IMR-90 (cell line): ENCODE measurements around the gene LRFN4. TPM values are rescaled to one million over a fixed set of nuclear protein-coding genes. Genes with fewer than 3 reads are reported as not detected.

Experiments used
- ATAC-seq: fragments of 200-7000 bp; cut with Tn5 transposase; 2 replicates; pipeline ENCODE4 v1.9.1; 2020; ENCODE audit warnings: low read depth, mild to moderate bottlenecking, moderate library complexity
- BruUV-seq: library from RNA; stranded (reverse); fragments of 400-500 nt; replicated peaks from 2 replicates; lab custom pipeline; 2021; lab: Mats Ljungman, UMichigan
- CTCF ChIA-PET: fragments of 300-600 bp; formaldehyde crosslinking; extraction: SDS; loops from one replicate; lab custom pipeline; 2021; ENCODE audit warnings: antibody characterized with exemption; lab: Yijun Ruan, JAX
- POLR2A ChIA-PET: fragments of 300-600 bp; sonication (Branson Sonifier 250); formaldehyde crosslinking; loops from one replicate; lab custom pipeline; 2022; ENCODE audit warnings: antibody characterized with exemption; ENCODE audit not compliant: unreplicated experiment; lab: Charles Lee
- DNase-seq: peaks from one replicate; pipeline ENCODE4 v3.0.0; 2013
- H2AFZ ChIP-seq: replicated peaks from 2 replicates; pipeline ENCODE3; 2013; ENCODE audit warnings: low read length, mild to moderate bottlenecking; ENCODE audit not compliant: poor library complexity
- H2AK5ac ChIP-seq: 2 replicates; pipeline ENCODE4 v1.6.1; 2013; ENCODE audit warnings: low read depth, low read length, inconsistent platforms
- H2AK9ac ChIP-seq: replicated peaks from 2 replicates; pipeline ENCODE3; 2013; ENCODE audit warnings: mild to moderate bottlenecking, low read depth, low read length, moderate library complexity; ENCODE audit not compliant: poor library complexity
- H2BK120ac ChIP-seq: 2 replicates; pipeline ENCODE4 v1.6.1; 2013; ENCODE audit warnings: low read depth, low read length, inconsistent platforms
- H2BK15ac ChIP-seq: 3 replicates; pipeline ENCODE4 v1.6.1; 2013; ENCODE audit warnings: low read depth, low read length, inconsistent platforms
- H2BK20ac ChIP-seq: 2 replicates; pipeline ENCODE4 v1.6.1; 2013; ENCODE audit warnings: low read depth, mild to moderate bottlenecking, inconsistent platforms, low read length, moderate library complexity
- H2BK5ac ChIP-seq: 2 replicates; pipeline ENCODE4 v1.6.1; 2013; ENCODE audit warnings: mild to moderate bottlenecking, low read depth, low read length, inconsistent platforms; ENCODE audit not compliant: poor library complexity, severe bottlenecking
- H3K14ac ChIP-seq: replicated peaks from 2 replicates; pipeline ENCODE4 v1.6.1; 2013; ENCODE audit warnings: low read depth, low read length, inconsistent platforms
- H3K18ac ChIP-seq: 2 replicates; pipeline ENCODE4 v1.6.1; 2013; ENCODE audit warnings: low read depth, low read length, control low read depth
- H3K23ac ChIP-seq: 2 replicates; pipeline ENCODE4 v1.6.1; 2013; ENCODE audit warnings: low read depth, low read length, inconsistent platforms
- H3K27ac ChIP-seq: 2 replicates; pipeline ENCODE4 v1.5.1; 2013; ENCODE audit warnings: mild to moderate bottlenecking, control low read depth, low read length; ENCODE audit not compliant: insufficient read depth
- H3K27me3 ChIP-seq: 2 replicates; pipeline ENCODE4 v1.6.1; 2013; ENCODE audit warnings: low read length; ENCODE audit not compliant: control insufficient read depth, insufficient read depth
- H3K36me3 ChIP-seq: 2 replicates; pipeline ENCODE4 v1.6.1; 2013; ENCODE audit warnings: low read length, mixed read lengths; ENCODE audit not compliant: control insufficient read depth, insufficient read depth
- H3K4ac ChIP-seq: 2 replicates; pipeline ENCODE4 v1.6.1; 2013; ENCODE audit warnings: low read depth, low read length, inconsistent platforms
- H3K4me1 ChIP-seq: 2 replicates; pipeline ENCODE4 v1.6.1; 2013; ENCODE audit warnings: low read length, mixed read lengths; ENCODE audit not compliant: control insufficient read depth, insufficient read depth
- H3K4me2 ChIP-seq: 2 replicates; pipeline ENCODE4 v1.6.1; 2013; ENCODE audit warnings: low read depth, mild to moderate bottlenecking, control low read depth, low read length, moderate library complexity
- H3K4me3 ChIP-seq: 2 replicates; pipeline ENCODE4 v1.5.1; 2013; ENCODE audit warnings: low read depth, mild to moderate bottlenecking, control low read depth, low read length, moderate library complexity; ENCODE audit not compliant: insufficient read depth
- H3K56ac ChIP-seq: 2 replicates; pipeline ENCODE4 v1.6.1; 2013; ENCODE audit warnings: low read length, inconsistent platforms; ENCODE audit not compliant: insufficient read depth; ENCODE audit errors: extremely low read depth
- H3K79me1 ChIP-seq, 2 experiments: 2 replicates each; pipeline ENCODE4 v1.6.1; 2013; ENCODE audit warnings: low read length in 2 of 2, inconsistent platforms in 1 of 2, low read depth in 1 of 2
- H3K9ac ChIP-seq: 2 replicates; pipeline ENCODE4 v1.6.1; 2013; ENCODE audit warnings: low read depth, low read length, control low read depth
- H3K9me1 ChIP-seq: 2 replicates; pipeline ENCODE4 v1.6.1; 2013; ENCODE audit warnings: low read length, inconsistent platforms; ENCODE audit not compliant: insufficient read depth
- H3K9me3 ChIP-seq: 2 replicates; pipeline ENCODE4 v1.6.1; 2013; ENCODE audit warnings: low read length; ENCODE audit not compliant: control insufficient read depth, insufficient read depth
- H4K20me1 ChIP-seq: 2 replicates; pipeline ENCODE4 v1.6.1; 2013; ENCODE audit warnings: low read length, inconsistent platforms; ENCODE audit not compliant: insufficient read depth
- H4K5ac ChIP-seq: 2 replicates; pipeline ENCODE4 v1.6.1; 2013; ENCODE audit warnings: mild to moderate bottlenecking, low read depth, low read length, control low read depth
- H4K8ac ChIP-seq, 2 experiments: 2 replicates each; pipeline ENCODE4 v1.6.1; 2013; ENCODE audit warnings: low read depth in 2 of 2, low read length in 2 of 2, control low read depth in 1 of 2, inconsistent platforms in 1 of 2
- H4K91ac ChIP-seq: 2 replicates; pipeline ENCODE4 v1.6.1; 2013; ENCODE audit warnings: low read depth, low read length, inconsistent platforms; ENCODE audit not compliant: insufficient read depth
- BHLHE40 ChIP-seq: fragments of 150-350 bp; IDR thresholded peaks from 2 replicates; pipeline ENCODE4 v1.6.1; 2016; ENCODE audit warnings: mild to moderate bottlenecking, low read depth, low read length
- CEBPB ChIP-seq: IDR thresholded peaks from 2 replicates; pipeline ENCODE4 v1.6.1; 2012; ENCODE audit warnings: low read depth, low read length, improper control_type of control experiment
- CHD1 ChIP-seq: IDR thresholded peaks from 2 replicates; pipeline ENCODE4 v1.6.1; 2012; ENCODE audit warnings: low read depth, low read length, improper control_type of control experiment
- CTCF ChIP-seq: conservative IDR thresholded peaks from 2 replicates; pipeline ENCODE4 v1.5.1; 2012; ENCODE audit warnings: mild to moderate bottlenecking, low read depth, low read length, improper control_type of control experiment
- ELK1 ChIP-seq: fragments of 150-350 bp; IDR thresholded peaks from 2 replicates; pipeline ENCODE4 v1.6.1; 2016; ENCODE audit warnings: low read depth, mild to moderate bottlenecking, low read length, moderate library complexity, borderline replicate concordance
- FOS ChIP-seq: fragments of 150-350 bp; IDR thresholded peaks from 2 replicates; pipeline ENCODE4 v1.6.1; 2016; ENCODE audit warnings: low read depth, low read length
- MAFK ChIP-seq: IDR thresholded peaks from 2 replicates; pipeline ENCODE4 v1.6.1; 2012; ENCODE audit warnings: low read depth, low read length, improper control_type of control experiment
- MAZ ChIP-seq: IDR thresholded peaks from 2 replicates; pipeline ENCODE4 v1.6.1; 2012; ENCODE audit warnings: low read depth, mild to moderate bottlenecking, low read length, improper control_type of control experiment, moderate library complexity, borderline replicate concordance
- MXI1 ChIP-seq: IDR thresholded peaks from 2 replicates; pipeline ENCODE4 v1.6.1; 2012; ENCODE audit warnings: low read depth, mild to moderate bottlenecking, low read length, moderate library complexity, borderline replicate concordance
- NFE2L2 ChIP-seq: fragments of 150-350 bp; IDR thresholded peaks from 2 replicates; pipeline ENCODE4 v1.6.1; 2016; ENCODE audit warnings: low read depth, mild to moderate bottlenecking, low read length
- POLR2A ChIP-seq: IDR thresholded peaks from 2 replicates; pipeline ENCODE4 v1.6.1; 2012; ENCODE audit warnings: mild to moderate bottlenecking, low read depth, low read length
- RAD21 ChIP-seq: IDR thresholded peaks from 2 replicates; pipeline ENCODE4 v1.6.1; 2012; ENCODE audit warnings: low read length, improper control_type of control experiment
- RCOR1 ChIP-seq: IDR thresholded peaks from 2 replicates; pipeline ENCODE4 v1.6.1; 2012; ENCODE audit warnings: mild to moderate bottlenecking, low read length, improper control_type of control experiment; ENCODE audit not compliant: insufficient replicate concordance
- RFX5 ChIP-seq: IDR thresholded peaks from 2 replicates; pipeline ENCODE4 v1.8.0; 2012; ENCODE audit warnings: low read depth, mild to moderate bottlenecking, low read length, moderate library complexity
- SMC3 ChIP-seq: fragments of 150-350 bp; IDR thresholded peaks from 2 replicates; pipeline ENCODE4 v1.6.1; 2016; ENCODE audit warnings: low read depth, mild to moderate bottlenecking, antibody characterized with exemption, low read length, moderate library complexity
- USF2 ChIP-seq: fragments of 150-350 bp; IDR thresholded peaks from 2 replicates; pipeline ENCODE4 v1.6.1; 2017; ENCODE audit warnings: mild to moderate bottlenecking, antibody characterized with exemption, low read length, low read depth
- WGBS, 2 experiments: methylation state at CpG; one replicate each; pipeline versions ENCODE4 v1.1.5 to v1.1.7; 2013; ENCODE audit warnings: missing lambda C conversion rate in 2 of 2; ENCODE audit not compliant: insufficient read length in 1 of 2; ENCODE audit errors: extremely low coverage in 2 of 2; 5-methylcytosine and 5-hydroxymethylcytosine counted together
- dilution Hi-C: fragments of 300-500 bp; cut with HindIII; formaldehyde crosslinking; loops from one replicate; pipeline ENCODE4 v1.14.3; 2018; ENCODE audit warnings: low sequenced_read_pairs; ENCODE audit not compliant: unreplicated experiment
- in situ Hi-C: fragments of 300-500 bp; cut with MboI; formaldehyde crosslinking; loops from 3 replicates; pipeline ENCODE4 v1.14.3; 2019; ENCODE audit warnings: low sequenced_read_pairs, inconsistent platforms, mixed read lengths
- intact Hi-C: fragments of 100-400 bp; cut with micrococcal nuclease; formaldehyde crosslinking; loops from 2 replicates; pipeline ENCODE4 v1.10.0; 2022
- polyA plus RNA-seq, 3 experiments: library from polyadenylated mRNA; depleted of rRNA; stranded (reverse); fragments of >200 nt; gene quantifications; 2 replicates each; pipeline ENCODE4 v1.2.3, GENCODE V29; 2012; ENCODE audit warnings: low replicate concordance in 1 of 3
- total RNA-seq: library from RNA; depleted of rRNA; stranded (reverse); fragments of >200 nt; gene quantifications from 2 replicates; pipeline ENCODE4 v1.2.3, GENCODE V29; 2012

LRFN4 gene
- total and polyA plus RNA-seq, 2 of the 4 experiments (the other 2 are of a cell fraction) = 6.1 to 18.9 TPM

GRCh38 chr11:66905631-66906030, 48.8 kb downstream of the LRFN4 start:
- intact Hi-C loops = no loop called here
- Histone ChIP-seq H3K18ac (no peak overlapping the region), H3K14ac (peak overlapping the region; percentile 69; the same call in 1 of the 2 replicates), H2BK15ac (peak overlapping the region; percentile 16; the same call in 1 of the 3 replicates), H2BK20ac (no peak overlapping the region), H3K27me3 (no peaks in the 10 kb centered on the region), H3K4me3 (no peak overlapping the region), H4K20me1 (no peaks in the 10 kb centered on the region; the same call in 1 of the 2 replicates), H3K9me1 (peaks cover 32% of the 10 kb centered on the region), H3K9me3 (no peaks in the 10 kb centered on the region), H3K4ac (peak overlapping the region; percentile 85), H3K4me1 (peaks cover 23% of the 10 kb centered on the region), H2AK9ac (no peak overlapping the region), H3K56ac (no peak overlapping the region), H3K23ac (no peak overlapping the region), H2BK5ac (no peak overlapping the region), H3K27ac (no peak overlapping the region), H4K5ac (no peak overlapping the region), H3K9ac (no peak overlapping the region), H4K8ac (no peak overlapping the region), H3K79me1 (peaks cover 0 to 31% of the 10 kb centered on the region in 2 experiments; a peak in 2 of 4 replicates), H2AK5ac (peak overlapping the region; percentile 60; the same call in 1 of the 2 replicates), H2BK120ac (no peak overlapping the region), H3K36me3 (peaks cover 3% of the 10 kb centered on the region; the same call in 1 of the 2 replicates), H3K4me2 (no peak overlapping the region), H4K91ac (no peak overlapping the region), H2AFZ (peak overlapping the region; percentile 3)
- no TSS peak for BruUV-seq
- in situ Hi-C loops = no loop called here
- ATAC-seq (no peak), DNase-seq (no peak)
- POLR2A ChIA-PET = no interaction called here
- CTCF ChIA-PET = no interaction called here
- 100% methylated on average over 1 of the region's 4 CpGs; no CpG with 5 or more reads in 1 of the 2 experiments for WGBS, 2 experiments
- no peak for TF ChIP-seq RCOR1
- no peak for TF ChIP-seq RAD21
- TF ChIP-seq BHLHE40 = no peak
- no peak for TF ChIP-seq ELK1
- TF ChIP-seq CHD1 = no peak
- TF ChIP-seq MAFK = no peak
- TF ChIP-seq SMC3 = no peak
- TF ChIP-seq MXI1 = no peak
- no peak for TF ChIP-seq FOS
- TF ChIP-seq NFE2L2 = no peak
- no peak for TF ChIP-seq USF2
- no peak for TF ChIP-seq CTCF
- TF ChIP-seq RFX5 = no peak
- no peak for TF ChIP-seq CEBPB
- TF ChIP-seq POLR2A = no peak
- no peak for TF ChIP-seq MAZ
- dilution Hi-C loops = no loop called here
